T-helper 17 cell (primary cell): ENCODE results near the gene ZNF865. TPM values are rescaled to one million over a fixed set of nuclear protein-coding genes. Genes with fewer than 3 reads are reported as not detected.

Source experiments
- ATAC-seq: fragments of 150-1000 bp; cut with Tn5 transposase; 2 replicates; pipeline ENCODE4 v1.10.0; 2021; ENCODE audit warnings: mild to moderate bottlenecking, moderate library complexity
- DNase-seq, 3 donors: peaks; one replicate each; pipeline versions ENCODE4 v3.0.0 to v3.0.0-alpha.2; 2020 to 2021
- H3K9me3 ChIP-seq: one replicate; pipeline ENCODE4 v1.7.0; 2013; ENCODE audit warnings: low read length, mild to moderate bottlenecking; ENCODE audit not compliant: control insufficient read depth, poor library complexity, severe bottlenecking
- H3K27ac Mint-ChIP-seq: one replicate; pipeline ENCODE4 v1.8.0; 2022; ENCODE audit warnings: mild to moderate bottlenecking, moderate library complexity, mixed read lengths
- H3K27me3 Mint-ChIP-seq: one replicate; pipeline ENCODE4 v1.8.0; 2022; ENCODE audit warnings: mixed read lengths
- H3K36me3 Mint-ChIP-seq: one replicate; pipeline ENCODE4 v1.8.0; 2022; ENCODE audit warnings: low read depth, mixed read lengths
- H3K4me1 Mint-ChIP-seq: one replicate; pipeline ENCODE4 v1.8.0; 2022; ENCODE audit warnings: mild to moderate bottlenecking, mixed read lengths
- H3K4me3 Mint-ChIP-seq: one replicate; pipeline ENCODE4 v1.8.0; 2022; ENCODE audit warnings: mild to moderate bottlenecking, moderate library complexity, mixed read lengths
- total RNA-seq, 4 donors: library from RNA in 2 of 4; stranded (reverse) in 2 of 4; gene quantifications; one replicate each; pipeline ENCODE4 v1.2.3 and lab custom pipeline; 2022 to 2026

The ZNF865 gene
- total RNA-seq, 2 donors from 2014 or later: 12.6 to 12.8 TPM

DNA sequence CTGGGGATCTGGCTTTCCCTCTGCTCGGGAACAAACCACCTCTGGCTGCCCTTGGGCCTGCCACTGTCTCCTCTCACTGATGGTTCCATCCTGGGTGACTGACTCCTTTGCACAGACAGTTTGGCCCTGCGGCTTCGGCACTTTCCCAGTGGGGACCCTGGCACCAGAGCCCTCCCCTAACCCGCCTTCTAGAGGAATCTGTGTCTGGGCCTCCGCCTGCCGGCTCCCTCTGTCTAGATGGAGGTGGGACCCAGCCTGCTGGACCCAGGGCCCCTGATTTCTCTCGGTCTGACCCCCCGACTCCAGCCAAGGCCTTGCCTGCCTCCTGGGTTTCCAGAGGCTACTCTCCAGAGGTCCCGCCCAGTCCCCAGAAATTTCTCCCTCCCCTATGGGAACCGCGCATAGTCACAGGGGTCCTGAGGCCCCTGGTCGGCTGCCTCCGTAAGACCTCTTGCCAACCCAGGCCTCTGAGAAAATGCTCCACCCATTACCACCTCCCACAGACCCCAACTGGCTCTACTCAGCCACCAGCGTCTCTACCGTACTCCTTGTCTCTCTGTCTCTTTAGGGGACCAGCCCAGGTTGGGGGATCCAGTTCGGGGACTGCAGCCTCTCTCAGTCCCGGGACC lies 45.3 kb downstream of the ZNF865 start:
- DNase-seq (no peak), ATAC-seq (no peak)
- Mint-ChIP-seq H3K4me1 (peaks cover 22% of the 10 kb centered on the region), H3K4me3 (peak overlapping the region; percentile 5), H3K27ac (peak overlapping the region; percentile 61), H3K27me3 (no peaks in the 10 kb centered on the region), H3K36me3 (no peaks in the 10 kb centered on the region)
- H3K9me3 ChIP-seq: no peaks in the 10 kb centered on the region

DNA sequence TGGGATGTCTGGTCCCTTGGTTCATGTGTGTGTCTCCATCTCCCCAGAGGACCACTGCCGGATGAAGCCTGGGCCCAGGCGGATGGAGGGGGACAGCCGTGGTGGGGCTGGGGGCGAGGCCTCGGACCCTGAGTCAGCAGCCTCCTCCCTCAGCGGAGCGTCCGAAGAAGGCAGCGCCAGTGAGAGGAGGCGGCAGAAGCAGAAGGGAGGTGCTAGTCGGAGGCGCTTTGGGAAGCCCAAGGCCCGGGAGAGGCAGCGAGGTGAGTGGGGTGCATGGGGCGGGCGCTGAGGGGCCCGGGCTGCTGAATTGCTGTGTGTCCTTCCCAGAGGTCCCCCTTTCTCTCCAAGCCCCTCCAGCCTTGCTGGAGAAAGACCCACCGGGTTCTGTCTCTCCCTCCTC lies 45.8 kb downstream of the ZNF865 start:
- no peak overlapping the region for H3K4me3 Mint-ChIP-seq
- ATAC-seq (no peak), DNase-seq (no peak)
- H3K4me1 Mint-ChIP-seq: peaks cover 27% of the 10 kb centered on the region
- H3K27me3 Mint-ChIP-seq: no peaks in the 10 kb centered on the region
- H3K9me3 ChIP-seq: no peaks in the 10 kb centered on the region
- H3K27ac Mint-ChIP-seq: no peak overlapping the region
- no peaks in the 10 kb centered on the region for H3K36me3 Mint-ChIP-seq

DNA sequence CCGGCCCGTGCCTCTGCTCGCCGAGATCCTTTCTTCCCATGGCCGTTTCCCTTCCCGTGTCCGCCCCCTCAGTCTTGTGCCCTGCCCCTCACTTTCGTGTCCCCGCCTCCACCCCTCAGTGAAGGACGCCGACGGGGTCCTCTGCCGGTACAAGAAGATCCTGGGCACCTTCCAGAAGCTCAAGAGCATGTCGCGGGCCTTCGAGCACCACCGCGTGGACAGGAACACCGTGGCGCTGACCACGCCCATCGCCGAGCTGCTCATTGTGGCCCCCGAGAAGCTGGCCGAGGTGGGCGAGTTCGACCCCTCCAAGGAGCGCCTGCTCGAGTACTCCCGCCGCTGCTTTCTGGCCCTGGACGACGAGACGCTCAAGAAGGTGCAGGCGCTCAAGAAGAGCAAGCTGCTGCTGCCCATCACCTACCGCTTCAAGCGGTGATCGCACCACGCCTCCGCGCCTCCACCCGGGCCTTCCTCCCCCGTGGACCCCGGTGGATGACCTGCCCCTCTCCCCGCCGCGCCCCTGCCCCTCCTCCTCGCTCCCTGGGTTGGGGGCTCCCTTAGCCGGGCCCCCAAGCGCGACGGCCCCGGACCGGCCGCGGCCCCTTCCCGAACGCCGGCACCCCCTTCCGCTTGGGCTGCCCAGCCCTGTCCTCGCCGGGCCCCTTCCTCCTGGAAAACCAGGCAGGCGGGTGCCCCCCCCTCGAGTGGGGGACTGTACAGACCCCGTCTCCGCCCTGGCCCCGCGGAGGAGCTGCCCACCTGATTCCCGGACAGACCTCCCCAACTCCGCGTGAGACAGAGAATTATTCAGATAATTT lies 47.1 kb downstream of the ZNF865 start:
- Mint-ChIP-seq H3K36me3 (no peaks in the 10 kb centered on the region), H3K27me3 (no peaks in the 10 kb centered on the region), H3K27ac (no peak overlapping the region), H3K4me3 (no peak overlapping the region), H3K4me1 (peaks cover 36% of the 10 kb centered on the region)
- ATAC-seq (no peak), DNase-seq (no peak)
- no peaks in the 10 kb centered on the region for H3K9me3 ChIP-seq

DNA sequence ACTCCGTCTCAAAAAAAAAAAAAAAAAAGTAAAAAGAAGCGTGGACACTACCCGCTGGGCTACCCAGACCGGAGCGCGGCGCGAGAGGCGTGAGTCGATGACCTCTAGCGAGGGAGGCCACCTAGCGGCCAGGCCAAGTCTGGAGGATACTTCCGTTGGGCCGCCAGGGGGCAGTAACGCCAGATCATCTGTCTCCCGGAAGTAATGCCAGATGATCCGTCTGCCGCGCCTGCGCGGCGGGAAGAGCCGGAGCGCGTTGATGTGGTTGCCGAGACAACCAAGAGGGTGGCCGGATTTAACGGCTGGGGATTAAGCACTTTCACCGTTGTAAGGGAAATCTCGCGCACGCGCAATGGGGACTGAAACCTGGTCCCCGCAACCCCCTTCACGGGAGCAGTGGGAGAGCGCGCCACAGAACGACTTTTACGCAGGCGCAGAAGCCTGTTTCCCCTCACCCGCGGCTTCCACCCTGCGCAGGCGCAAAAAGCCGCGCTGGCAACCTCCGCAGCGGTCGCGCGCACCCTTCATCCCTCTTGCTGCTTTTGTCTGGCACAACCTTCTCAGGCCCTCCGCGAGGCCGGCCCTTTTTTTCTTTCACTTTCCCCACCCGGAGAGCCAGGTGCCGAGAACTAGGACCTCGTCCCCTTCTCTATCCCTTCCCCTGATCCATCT lies 48.3 kb downstream of the ZNF865 start:
- H3K4me1 Mint-ChIP-seq: peaks cover 39% of the 10 kb centered on the region
- H3K9me3 ChIP-seq: no peaks in the 10 kb centered on the region
- H3K27me3 Mint-ChIP-seq: no peaks in the 10 kb centered on the region
- H3K36me3 Mint-ChIP-seq: no peaks in the 10 kb centered on the region
- ATAC-seq (peak; percentile 70), DNase-seq (peak; percentile 97 to 99 (median 97))
- peak overlapping the region; percentile 100 for H3K27ac Mint-ChIP-seq
- H3K4me3 Mint-ChIP-seq: peak overlapping the region; percentile 94

DNA sequence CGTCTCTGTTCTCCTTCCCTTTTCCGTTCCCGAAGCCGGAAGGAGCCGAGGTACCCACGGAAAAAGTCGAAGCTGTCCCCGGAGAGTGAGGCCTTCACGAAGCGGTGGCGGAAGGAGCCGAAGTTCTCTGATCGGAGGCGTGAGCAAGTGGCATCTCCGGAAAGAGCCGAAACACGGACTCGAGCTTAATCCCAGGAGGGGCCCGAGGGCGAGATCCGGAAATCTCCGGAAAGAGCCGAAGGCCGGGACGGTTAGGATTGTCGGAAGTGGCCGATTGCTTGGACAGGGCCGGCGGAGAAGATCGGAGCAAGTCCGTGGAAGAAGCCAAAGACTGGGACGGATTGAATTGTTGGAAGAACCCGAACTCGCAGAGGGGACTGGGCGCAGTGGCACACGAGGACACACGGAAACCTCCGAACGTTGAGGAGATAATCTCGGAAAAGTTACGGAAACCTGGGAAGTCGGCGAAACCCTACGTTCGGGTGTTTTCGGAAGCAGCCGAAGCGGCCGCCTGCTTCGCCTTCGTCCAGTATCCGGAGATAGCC lies 48.9 kb downstream of the ZNF865 start:
- ATAC-seq (peak; percentile 81), DNase-seq (peak; percentile 91 to 98 (median 96))
- no peaks in the 10 kb centered on the region for H3K9me3 ChIP-seq
- Mint-ChIP-seq H3K27me3 (no peaks in the 10 kb centered on the region), H3K27ac (peak overlapping the region; percentile 100), H3K4me1 (peaks cover 44% of the 10 kb centered on the region), H3K4me3 (peak overlapping the region; percentile 94), H3K36me3 (peaks cover 1% of the 10 kb centered on the region)

DNA sequence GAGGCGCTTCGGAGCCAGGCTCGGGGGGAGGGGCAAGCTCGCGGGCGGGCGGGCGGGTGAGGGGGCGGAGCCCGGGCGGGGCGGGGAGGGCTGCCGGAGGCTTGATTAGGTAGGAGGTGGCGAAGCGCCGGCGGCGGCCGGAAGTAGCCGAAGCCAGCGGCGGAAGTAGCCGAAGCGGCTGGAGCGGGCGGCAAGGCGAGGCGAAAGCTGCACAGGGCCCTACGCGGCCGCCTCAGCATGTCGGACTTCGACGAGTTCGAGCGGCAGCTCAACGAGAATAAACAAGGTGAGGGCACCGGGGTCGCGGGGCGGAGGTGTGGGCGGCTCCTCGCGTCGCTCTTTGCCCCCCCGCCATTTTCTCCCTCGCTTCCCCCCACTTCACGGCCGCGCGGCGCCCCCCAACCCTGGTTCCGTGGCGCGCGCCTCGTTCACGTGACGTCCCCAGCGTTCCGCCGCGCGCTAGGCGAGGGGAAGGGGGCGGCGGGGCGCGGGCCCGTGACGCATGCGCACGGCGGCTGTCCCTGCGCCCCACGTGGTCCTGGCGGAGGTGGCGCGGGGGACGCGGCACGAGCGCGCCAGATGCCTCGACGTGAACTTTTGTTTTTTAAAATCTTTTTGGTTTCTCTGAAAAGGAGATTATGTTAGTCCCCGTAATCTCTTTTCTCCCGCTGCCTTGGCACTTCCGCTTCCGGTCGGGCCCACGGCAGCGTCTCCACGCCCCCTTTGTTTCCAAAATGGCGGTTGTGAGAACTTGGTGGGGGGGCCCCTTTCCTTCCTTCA lies 49.6 kb downstream of the ZNF865 start, which contains the start of gene U2AF2:
Gene U2AF2, plus strand, starts transcription at position 168 of the 780 bp plus-strand sequence. Its CDS starts 70 bp downstream, at position 238.
- H3K9me3 ChIP-seq: no peaks in the 10 kb centered on the region
- peak; percentile 10 for ATAC-seq
- no peaks in the 10 kb centered on the region for H3K27me3 Mint-ChIP-seq
- DNase-seq: peak; percentile 95 to 96 (median 96)
- peak within 1 kb of the TSS; percentile 100 for H3K27ac Mint-ChIP-seq
- H3K4me1 Mint-ChIP-seq: peaks cover 43% of the 10 kb centered on the region
- peaks cover 4% of the 10 kb centered on the region for H3K36me3 Mint-ChIP-seq
- peak within 1 kb of the TSS; percentile 94 for H3K4me3 Mint-ChIP-seq

DNA sequence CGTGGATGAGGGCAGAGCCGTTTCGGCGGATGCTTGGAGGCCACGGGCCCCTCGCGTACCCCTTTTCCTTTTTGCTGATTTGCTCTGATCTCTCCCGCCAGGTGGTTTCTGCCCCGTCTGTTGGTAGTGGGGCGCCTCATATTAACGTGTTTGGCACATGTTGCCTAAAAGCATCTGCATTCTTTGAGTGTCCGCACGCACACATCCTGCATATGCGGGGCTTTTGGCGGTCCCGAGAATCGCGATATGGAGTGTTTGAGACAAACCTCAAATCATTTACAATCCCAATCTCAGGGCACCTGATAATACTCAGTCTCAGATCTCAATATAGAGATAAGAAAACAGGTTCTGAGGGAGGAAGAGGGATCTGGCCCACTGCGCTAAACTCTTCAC lies 50.2 kb downstream of the ZNF865 start:
- H3K4me3 Mint-ChIP-seq: peak overlapping the region; percentile 94
- ATAC-seq (no peak), DNase-seq (no peak)
- peak overlapping the region; percentile 100 for H3K27ac Mint-ChIP-seq
- H3K27me3 Mint-ChIP-seq: no peaks in the 10 kb centered on the region
- peaks cover 43% of the 10 kb centered on the region for H3K4me1 Mint-ChIP-seq
- H3K36me3 Mint-ChIP-seq: peaks cover 4% of the 10 kb centered on the region
- no peaks in the 10 kb centered on the region for H3K9me3 ChIP-seq

DNA sequence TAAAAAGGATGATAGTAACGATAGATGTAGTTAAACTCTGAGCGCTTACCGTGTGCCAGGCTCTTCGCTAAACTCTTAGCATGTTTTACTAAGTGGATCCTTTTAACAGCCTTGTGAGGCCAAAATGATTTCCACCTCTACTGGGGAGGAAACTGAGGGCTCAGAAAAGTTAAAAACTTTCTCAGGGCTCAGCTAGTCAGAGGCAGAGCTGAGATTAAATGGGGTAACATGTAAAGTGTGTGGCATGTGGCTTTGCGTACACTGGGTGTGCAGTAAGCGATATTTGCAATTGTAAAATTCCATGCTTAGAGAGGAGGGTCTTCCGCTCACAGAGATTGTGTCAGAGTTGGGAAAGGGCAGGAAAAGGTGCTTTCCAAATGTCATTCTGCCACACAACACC lies 51.1 kb downstream of the ZNF865 start:
- ATAC-seq (no peak), DNase-seq (no peak)
- H3K4me1 Mint-ChIP-seq: peaks cover 40% of the 10 kb centered on the region
- peak overlapping the region; percentile 100 for H3K27ac Mint-ChIP-seq
- peak overlapping the region; percentile 94 for H3K4me3 Mint-ChIP-seq
- H3K36me3 Mint-ChIP-seq: peaks cover 4% of the 10 kb centered on the region
- no peaks in the 10 kb centered on the region for H3K9me3 ChIP-seq
- H3K27me3 Mint-ChIP-seq: no peaks in the 10 kb centered on the region

DNA sequence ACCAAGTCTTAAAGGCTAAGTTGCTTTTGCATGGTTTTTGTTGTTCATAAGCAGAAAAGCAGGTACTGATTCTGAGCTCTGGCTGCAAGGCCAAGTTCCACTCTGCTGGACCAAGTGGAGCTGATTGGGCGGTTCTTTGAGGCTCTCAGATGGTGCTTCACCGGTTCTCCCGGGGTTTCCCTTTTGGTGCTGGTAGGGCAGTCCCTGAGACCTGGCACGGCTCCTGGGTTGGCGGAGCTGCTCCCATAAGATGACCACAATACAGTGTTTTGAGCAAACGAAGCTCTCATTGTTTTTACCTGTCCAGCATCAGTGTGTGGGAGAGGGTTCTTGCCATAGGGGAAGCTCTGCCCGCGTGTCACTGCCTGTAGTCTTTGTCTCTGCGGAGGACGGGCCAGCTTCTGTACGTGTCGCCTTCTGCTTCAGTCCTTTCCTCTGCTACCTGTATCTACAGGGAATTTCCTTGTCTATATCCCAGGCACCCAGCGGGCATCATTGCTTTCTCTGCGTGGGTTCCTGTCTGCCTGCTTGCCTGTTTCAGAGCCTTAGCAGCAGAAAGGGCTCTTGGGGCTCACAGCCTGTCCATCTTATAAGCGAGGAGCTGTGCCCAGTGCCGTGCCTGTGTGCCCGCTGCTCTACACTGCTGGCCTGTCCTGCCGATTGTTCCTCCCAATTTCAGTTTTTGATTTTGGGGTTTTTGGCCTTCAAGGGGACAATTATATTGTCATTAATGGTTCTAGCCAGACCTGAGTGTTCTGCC lies 51.7 kb downstream of the ZNF865 start:
- ATAC-seq (no peak), DNase-seq (no peak)
- no peaks in the 10 kb centered on the region for H3K27me3 Mint-ChIP-seq
- peaks cover 9% of the 10 kb centered on the region for H3K36me3 Mint-ChIP-seq
- no peaks in the 10 kb centered on the region for H3K9me3 ChIP-seq
- H3K4me3 Mint-ChIP-seq: peak overlapping the region; percentile 94
- H3K27ac Mint-ChIP-seq: peak overlapping the region; percentile 100
- H3K4me1 Mint-ChIP-seq: peaks cover 46% of the 10 kb centered on the region

DNA sequence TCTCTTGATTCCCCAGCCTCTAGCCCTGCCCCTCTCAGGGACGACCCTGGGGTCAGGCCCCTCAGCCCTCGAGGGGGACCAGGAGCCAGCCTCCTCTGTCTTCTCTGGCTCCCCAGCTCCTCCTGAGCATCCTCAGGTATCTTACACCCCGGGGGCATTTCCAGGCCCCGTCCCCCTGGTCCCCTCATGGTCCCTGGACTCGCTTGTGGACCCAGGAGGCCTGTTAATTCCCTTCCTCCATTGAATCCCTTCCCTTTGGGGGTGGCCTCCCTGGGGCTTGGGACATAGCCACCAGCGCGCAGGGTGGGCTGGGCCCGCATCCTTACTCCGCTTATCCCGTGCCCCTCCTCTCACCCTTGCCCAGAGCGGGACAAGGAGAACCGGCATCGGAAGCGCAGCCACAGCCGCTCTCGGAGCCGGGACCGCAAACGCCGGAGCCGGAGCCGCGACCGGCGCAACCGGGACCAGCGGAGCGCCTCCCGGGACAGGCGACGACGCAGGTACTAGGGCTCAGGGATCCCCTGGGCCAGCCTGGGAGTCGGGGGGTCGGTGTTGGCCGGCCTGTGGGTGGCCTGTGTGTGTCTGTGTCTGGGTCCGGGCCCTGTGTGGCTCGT lies 53.5 kb downstream of the ZNF865 start:
- DNase-seq: no peak
- ATAC-seq: no peak
- peaks cover 52% of the 10 kb centered on the region for H3K4me1 Mint-ChIP-seq
- peak overlapping the region; percentile 76 for H3K4me3 Mint-ChIP-seq
- H3K36me3 Mint-ChIP-seq: peaks cover 9% of the 10 kb centered on the region
- no peaks in the 10 kb centered on the region for H3K9me3 ChIP-seq
- no peaks in the 10 kb centered on the region for H3K27me3 Mint-ChIP-seq
- peak overlapping the region; percentile 100 for H3K27ac Mint-ChIP-seq

DNA sequence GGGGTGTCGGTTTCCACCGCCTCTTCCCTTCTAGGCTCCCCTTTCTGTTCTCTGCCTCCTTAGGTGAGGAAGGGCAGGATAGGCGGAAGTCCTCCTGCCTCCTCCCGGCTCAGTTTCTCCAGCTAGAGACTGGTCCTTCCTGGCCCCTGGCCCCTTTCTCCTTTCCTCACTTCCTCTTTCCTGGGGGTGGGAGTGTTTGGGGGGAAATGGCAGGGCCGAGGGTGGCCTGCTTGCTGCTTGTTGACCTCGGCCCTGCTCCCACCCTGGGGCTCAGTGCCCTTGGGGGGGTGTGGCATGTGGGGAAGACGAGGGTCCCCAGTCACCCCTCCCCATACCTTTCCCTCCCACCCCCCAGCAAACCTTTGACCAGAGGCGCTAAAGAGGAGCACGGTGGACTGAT lies 54.4 kb downstream of the ZNF865 start:
- Mint-ChIP-seq H3K4me1 (peaks cover 49% of the 10 kb centered on the region), H3K36me3 (peaks cover 9% of the 10 kb centered on the region), H3K27ac (peak overlapping the region; percentile 90), H3K4me3 (peak overlapping the region; percentile 76), H3K27me3 (no peaks in the 10 kb centered on the region)
- ATAC-seq: no peak
- DNase-seq: no peak
- H3K9me3 ChIP-seq: no peaks in the 10 kb centered on the region

DNA sequence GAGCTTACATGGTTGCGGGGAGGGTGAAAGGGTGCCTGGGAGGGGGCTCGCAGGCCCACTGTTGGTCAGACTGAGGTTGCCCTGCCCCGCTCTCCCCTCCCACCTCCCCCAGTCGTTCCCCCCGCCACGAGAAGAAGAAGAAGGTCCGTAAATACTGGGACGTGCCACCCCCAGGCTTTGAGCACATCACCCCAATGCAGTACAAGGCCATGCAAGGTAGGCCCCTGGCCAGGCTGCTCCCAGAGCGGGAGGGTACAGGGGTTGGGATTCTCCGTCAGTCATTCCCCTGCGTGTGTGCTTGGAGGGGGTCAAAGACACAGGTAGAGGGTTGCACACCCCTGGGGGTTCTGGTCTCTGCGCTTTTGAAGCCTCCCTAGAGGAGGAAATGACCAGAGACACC lies 55.0 kb downstream of the ZNF865 start:
- H3K27ac Mint-ChIP-seq: peak overlapping the region; percentile 90

More for the DNA sequence above, 55.0 kb downstream of the ZNF865 start:
- no peaks in the 10 kb centered on the region for H3K27me3 Mint-ChIP-seq
- H3K9me3 ChIP-seq: no peaks in the 10 kb centered on the region
- DNase-seq (no peak), ATAC-seq (no peak)
- no peak overlapping the region for H3K4me3 Mint-ChIP-seq
- H3K36me3 Mint-ChIP-seq: peaks cover 9% of the 10 kb centered on the region
- H3K4me1 Mint-ChIP-seq: peaks cover 51% of the 10 kb centered on the region
